SU-DHL-6 (cell line): ENCODE data around the gene DLG1.

Experiments used
- H2AFZ ChIP-seq: fragments of 200-600 bp; sonication (generic); 2 replicates; pipeline ENCODE4 v1.6.1; 2014; ENCODE audit warnings: low read depth, mild to moderate bottlenecking, moderate library complexity, mixed read lengths, antibody characterized with exemption, low read length; ENCODE audit not compliant: severe bottlenecking
- H3F3A ChIP-seq: fragments of 200-600 bp; shearing (Covaris generic); 2 replicates; pipeline ENCODE4 v1.6.0; 2016; ENCODE audit warnings: antibody characterized with exemption, mild to moderate bottlenecking; ENCODE audit not compliant: insufficient read depth
- H3K27ac ChIP-seq: fragments of 200-600 bp; sonication (generic); 2 replicates; pipeline ENCODE4 v1.5.1; 2016; ENCODE audit warnings: low read depth, mild to moderate bottlenecking, low read length, moderate library complexity, mixed read lengths
- H3K27me3 ChIP-seq: fragments of 200-600 bp; sonication (generic), shearing (Covaris generic); 2 replicates; pipeline ENCODE4 v1.6.0; 2014; ENCODE audit warnings: mild to moderate bottlenecking, low read length
- H3K36me3 ChIP-seq: fragments of 200-600 bp; sonication (generic); 2 replicates; pipeline ENCODE4 v1.6.1; 2014; ENCODE audit warnings: mild to moderate bottlenecking, low read length, mixed read lengths
- H3K4me2 ChIP-seq: fragments of 300-600, 200-600 bp; shearing (Covaris generic), sonication (generic); 2 replicates; pipeline ENCODE4 v1.6.0; 2014; ENCODE audit warnings: low read length, low read depth, mild to moderate bottlenecking; ENCODE audit not compliant: poor library complexity, severe bottlenecking
- H3K4me3 ChIP-seq: fragments of 200-600 bp; sonication (generic); 2 replicates; pipeline ENCODE4 v1.5.1; 2014; ENCODE audit warnings: antibody characterized with exemption, low read length, mild to moderate bottlenecking, mixed read lengths; ENCODE audit not compliant: insufficient read depth, poor library complexity, severe bottlenecking
- H3K79me2 ChIP-seq: fragments of 200-600 bp; sonication (generic); 2 replicates; pipeline ENCODE4 v1.6.1; 2014; ENCODE audit warnings: mild to moderate bottlenecking, low read length, moderate library complexity; ENCODE audit not compliant: insufficient read depth
- H3K9ac ChIP-seq: fragments of 200-600 bp; sonication (generic); 2 replicates; pipeline ENCODE4 v1.7.0; 2014; ENCODE audit warnings: mild to moderate bottlenecking, low read length
- H3K9me2 ChIP-seq: fragments of 200-600 bp; sonication (generic); replicated peaks from 2 replicates; pipeline ENCODE4 v1.6.1; 2014; ENCODE audit warnings: low read length; ENCODE audit not compliant: insufficient read depth
- H3K9me3 ChIP-seq: fragments of 200-600 bp; sonication (generic); 2 replicates; pipeline ENCODE4 v1.6.1; 2014; ENCODE audit warnings: low read length, mixed read lengths; ENCODE audit not compliant: insufficient read depth
- H4K20me1 ChIP-seq: fragments of 200-600 bp; sonication (generic); 2 replicates; pipeline ENCODE4 v1.6.1; 2014; ENCODE audit warnings: low read depth, mild to moderate bottlenecking, antibody characterized with exemption, low read length, moderate library complexity, mixed read lengths
- EZH2phosphoT487 ChIP-seq: fragments of 200-600 bp; sonication (generic), shearing (Covaris generic); conservative IDR thresholded peaks from 2 replicates; pipeline ENCODE4 v1.6.1; 2018; ENCODE audit warnings: mild to moderate bottlenecking, antibody characterized with exemption, low read length, moderate library complexity, mixed read lengths
- TF ChIP-seq, protein P1 (sequence below): fragments of 200-600 bp; sonication (generic); IDR thresholded peaks from one replicate; pipeline ENCODE4 v1.5.1; 2017; ENCODE audit warnings: antibody characterized with exemption, mild to moderate bottlenecking, low read length, moderate library complexity; ENCODE audit not compliant: insufficient read depth, poor library complexity, severe bottlenecking

The DLG1 gene

DNA sequence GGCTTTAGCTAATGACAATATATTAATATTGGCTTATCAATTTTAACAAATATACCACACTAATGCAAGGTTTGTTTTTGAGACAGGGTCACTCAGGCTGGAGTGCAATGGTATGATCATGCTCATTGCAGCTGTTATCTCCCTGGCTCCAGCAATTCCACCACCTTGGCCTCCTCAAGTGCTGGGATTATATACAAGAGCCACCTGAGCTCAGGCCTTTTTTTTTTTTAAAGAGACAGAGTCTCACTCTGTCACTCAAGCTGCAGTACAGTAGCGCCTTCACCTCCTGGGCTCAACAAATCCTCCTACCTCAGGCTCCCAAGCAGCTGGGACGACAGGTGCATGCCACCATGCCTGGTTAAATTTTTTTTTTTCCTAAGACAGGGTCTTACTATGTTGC, 11.7 kb downstream of the DLG1 start:
- Histone ChIP-seq H2AFZ (no peak overlapping the region), H3K27ac (no peak overlapping the region), H3K79me2 (peaks cover 77% of the 10 kb centered on the region), H3K27me3 (no peaks in the 10 kb centered on the region), H3K9me2 (no peaks in the 10 kb centered on the region), H3K4me3 (no peak overlapping the region), H3F3A (no peaks in the 10 kb centered on the region; the same call in 1 of the 2 replicates), H3K9ac (no peak overlapping the region), H3K4me2 (no peak overlapping the region), H3K9me3 (no peaks in the 10 kb centered on the region), H3K36me3 (peaks cover 40% of the 10 kb centered on the region; the same call in 1 of the 2 replicates), H4K20me1 (no peaks in the 10 kb centered on the region; the same call in 1 of the 2 replicates)
- no peak for TF ChIP-seq EZH2phosphoT487
- TF ChIP-seq, protein P1, sequence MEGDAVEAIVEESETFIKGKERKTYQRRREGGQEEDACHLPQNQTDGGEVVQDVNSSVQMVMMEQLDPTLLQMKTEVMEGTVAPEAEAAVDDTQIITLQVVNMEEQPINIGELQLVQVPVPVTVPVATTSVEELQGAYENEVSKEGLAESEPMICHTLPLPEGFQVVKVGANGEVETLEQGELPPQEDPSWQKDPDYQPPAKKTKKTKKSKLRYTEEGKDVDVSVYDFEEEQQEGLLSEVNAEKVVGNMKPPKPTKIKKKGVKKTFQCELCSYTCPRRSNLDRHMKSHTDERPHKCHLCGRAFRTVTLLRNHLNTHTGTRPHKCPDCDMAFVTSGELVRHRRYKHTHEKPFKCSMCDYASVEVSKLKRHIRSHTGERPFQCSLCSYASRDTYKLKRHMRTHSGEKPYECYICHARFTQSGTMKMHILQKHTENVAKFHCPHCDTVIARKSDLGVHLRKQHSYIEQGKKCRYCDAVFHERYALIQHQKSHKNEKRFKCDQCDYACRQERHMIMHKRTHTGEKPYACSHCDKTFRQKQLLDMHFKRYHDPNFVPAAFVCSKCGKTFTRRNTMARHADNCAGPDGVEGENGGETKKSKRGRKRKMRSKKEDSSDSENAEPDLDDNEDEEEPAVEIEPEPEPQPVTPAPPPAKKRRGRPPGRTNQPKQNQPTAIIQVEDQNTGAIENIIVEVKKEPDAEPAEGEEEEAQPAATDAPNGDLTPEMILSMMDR, result no peak

DNA sequence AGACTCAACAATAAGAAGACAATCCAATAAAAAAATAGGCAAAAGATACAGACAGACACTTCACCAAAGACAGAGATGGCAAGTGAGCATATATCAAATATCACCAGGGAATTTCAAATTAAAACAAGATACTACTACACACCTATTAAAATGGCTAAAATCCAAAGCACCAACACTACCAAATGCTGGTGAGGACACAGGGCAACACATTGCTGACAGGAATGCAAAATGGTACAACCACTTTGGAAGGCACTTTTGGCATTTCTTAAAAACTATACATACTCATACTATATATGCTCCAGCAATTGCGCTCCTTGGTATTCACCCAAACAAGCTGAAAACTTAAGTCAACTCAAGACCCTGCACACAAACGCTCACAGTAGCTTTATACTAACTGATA, 12.9 kb downstream of the DLG1 start:
- Histone ChIP-seq H3K4me3 (no peak overlapping the region), H3K27me3 (no peaks in the 10 kb centered on the region), H3K79me2 (peaks cover 71% of the 10 kb centered on the region), H3K9ac (no peak overlapping the region), H4K20me1 (no peaks in the 10 kb centered on the region; the same call in 1 of the 2 replicates), H3K9me2 (no peaks in the 10 kb centered on the region), H3F3A (no peaks in the 10 kb centered on the region; the same call in 1 of the 2 replicates), H3K36me3 (peaks cover 41% of the 10 kb centered on the region; the same call in 1 of the 2 replicates), H3K9me3 (no peaks in the 10 kb centered on the region), H2AFZ (no peak overlapping the region), H3K4me2 (no peak overlapping the region), H3K27ac (no peak overlapping the region)
- no peak for TF ChIP-seq EZH2phosphoT487
- TF ChIP-seq, protein P1, result no peak

GRCh38 chr3:197283045-197283444, 15.4 kb downstream of the DLG1 start:
- Histone ChIP-seq H4K20me1 (no peaks in the 10 kb centered on the region; the same call in 1 of the 2 replicates), H3K9me2 (no peaks in the 10 kb centered on the region), H2AFZ (no peak overlapping the region), H3K36me3 (peaks cover 32% of the 10 kb centered on the region; the same call in 1 of the 2 replicates), H3F3A (peaks cover 5% of the 10 kb centered on the region; the same call in 1 of the 2 replicates), H3K4me2 (no peak overlapping the region), H3K79me2 (peaks cover 63% of the 10 kb centered on the region), H3K27ac (no peak overlapping the region), H3K9ac (no peak overlapping the region), H3K4me3 (no peak overlapping the region), H3K27me3 (no peaks in the 10 kb centered on the region), H3K9me3 (no peaks in the 10 kb centered on the region)
- TF ChIP-seq, protein P1, result no peak
- TF ChIP-seq EZH2phosphoT487, result no peak
